Central memory CD4-positive, alpha-beta T cell (primary cell): ENCODE results near the gene MTFR1L.

ENCODE experiments used
- DNase-seq: peaks from one replicate; pipeline ENCODE4 v3.0.0; 2022
- total RNA-seq, 3 experiments: gene quantifications; one replicate each; lab custom pipeline; 2026; lab: John Stamatoyannopoulos, UW

MTFR1L gene
- 23.7 to 42.1 (median 31.6) reads per million in 3 experiments for total RNA-seq

- DNase-seq: peak; percentile 92
These were observed at the start of gene MTFR1L for GRCh38 chr1:25819491-25820246. Gene MTFR1L (plus strand): TSS chr1:25819954. CDS start chr1:25823105, 3,151 bp downstream.

- no peak for DNase-seq
These were observed 49.1 kb upstream of the MTFR1L start for GRCh38 chr1:25770541-25771220.

GRCh38 chr1:25771221-25772114 is 48.3 kb upstream of the MTFR1L start:
- DNase-seq: no peak

- no peak for DNase-seq
These were observed 47.6 kb upstream of the MTFR1L start for GRCh38 chr1:25772164-25772563.

GRCh38 chr1:25772692-25773245 is 47.0 kb upstream of the MTFR1L start:
- DNase-seq: no peak

GRCh38 chr1:25773441-25774125 is 46.2 kb upstream of the MTFR1L start:
- DNase-seq: no peak

- DNase-seq: no peak
These were observed 45.4 kb upstream of the MTFR1L start for GRCh38 chr1:25774206-25774803.

- peak; percentile 93 for DNase-seq
These were observed 44.6 kb upstream of the MTFR1L start for GRCh38 chr1:25774921-25775771.

GRCh38 chr1:25779388-25779787 is 40.4 kb upstream of the MTFR1L start:
- DNase-seq: no peak

- no peak for DNase-seq
These were observed 39.9 kb upstream of the MTFR1L start for GRCh38 chr1:25779894-25780293.

- no peak for DNase-seq
These were observed 39.2 kb upstream of the MTFR1L start for GRCh38 chr1:25780318-25781129.

- DNase-seq: no peak
These were observed 38.7 kb upstream of the MTFR1L start for GRCh38 chr1:25781130-25781433.

- DNase-seq: no peak
These were observed 37.0 kb upstream of the MTFR1L start for GRCh38 chr1:25782608-25783201.

GRCh38 chr1:25784575-25785051 is 35.1 kb upstream of the MTFR1L start:
- no peak for DNase-seq

- no peak for DNase-seq
These were observed 34.3 kb upstream of the MTFR1L start for GRCh38 chr1:25785333-25786067.

- no peak for DNase-seq
These were observed 32.6 kb upstream of the MTFR1L start for GRCh38 chr1:25786887-25787759.

- DNase-seq: no peak
These were observed 32.0 kb upstream of the MTFR1L start for GRCh38 chr1:25787760-25788166.

GRCh38 chr1:25790472-25790871 is 29.3 kb upstream of the MTFR1L start:
- no peak for DNase-seq
